NCI-H1417 treated with DMSO at 0.1 percent for 48 hours (cell line): ENCODE measurements around the gene CNTNAP2.

Source experiments
- DNase-seq: peaks from one replicate; lab custom pipeline; 2025; lab: John Stamatoyannopoulos, UW

CNTNAP2 gene

GRCh38 chr7:148204639-148205304 is 2088.2 kb downstream of the CNTNAP2 start:
- peak; percentile 8 for DNase-seq

GRCh38 chr7:148209643-148210190 is 2093.1 kb downstream of the CNTNAP2 start:
- DNase-seq = no peak

- no peak for DNase-seq
Measured at GRCh38 chr7:148210804-148211325, 2094.3 kb downstream of the CNTNAP2 start.

- no peak for DNase-seq
Measured at GRCh38 chr7:148211740-148212151, 2095.1 kb downstream of the CNTNAP2 start.

- DNase-seq = no peak
Measured at GRCh38 chr7:148212731-148213130, 2096.1 kb downstream of the CNTNAP2 start.

GRCh38 chr7:148214101-148214500 is 2097.5 kb downstream of the CNTNAP2 start:
- no peak for DNase-seq

- no peak for DNase-seq
Measured at GRCh38 chr7:148218603-148219002, 2102.0 kb downstream of the CNTNAP2 start.

GRCh38 chr7:148222721-148223120 is 2106.1 kb downstream of the CNTNAP2 start:
- no peak for DNase-seq

- DNase-seq = no peak
Measured at GRCh38 chr7:148223160-148223559, 2106.6 kb downstream of the CNTNAP2 start.

GRCh38 chr7:148223738-148224137 is 2107.1 kb downstream of the CNTNAP2 start:
- no peak for DNase-seq

- DNase-seq = no peak
Measured at GRCh38 chr7:148230296-148230695, 2113.7 kb downstream of the CNTNAP2 start.

GRCh38 chr7:148230883-148231282 is 2114.3 kb downstream of the CNTNAP2 start:
- no peak for DNase-seq

- DNase-seq = no peak
Measured at GRCh38 chr7:148232784-148233183, 2116.2 kb downstream of the CNTNAP2 start.

- DNase-seq = no peak
Measured at GRCh38 chr7:148234715-148235114, 2118.1 kb downstream of the CNTNAP2 start.

- DNase-seq = no peak
Measured at GRCh38 chr7:148238761-148239325, 2122.2 kb downstream of the CNTNAP2 start.

GRCh38 chr7:148241700-148242293 is 2125.2 kb downstream of the CNTNAP2 start:
- no peak for DNase-seq

- peak; percentile 33 for DNase-seq
Measured at GRCh38 chr7:148242294-148242821, 2125.8 kb downstream of the CNTNAP2 start.

GRCh38 chr7:148245381-148245780 is 2128.8 kb downstream of the CNTNAP2 start:
- DNase-seq = no peak

GRCh38 chr7:148253629-148254028 is 2137.0 kb downstream of the CNTNAP2 start:
- DNase-seq = no peak

GRCh38 chr7:148255333-148255732 is 2138.7 kb downstream of the CNTNAP2 start:
- no peak for DNase-seq

- DNase-seq = no peak
Measured at GRCh38 chr7:148256433-148256832, 2139.8 kb downstream of the CNTNAP2 start.

- no peak for DNase-seq
Measured at GRCh38 chr7:148260599-148260998, 2144.0 kb downstream of the CNTNAP2 start.

- DNase-seq = no peak
Measured at GRCh38 chr7:148261523-148261922, 2144.9 kb downstream of the CNTNAP2 start.
